Glutamatergic neuron (in vitro differentiated cells): ENCODE data around the gene ADCY4. TPM values are rescaled to one million over a fixed set of nuclear protein-coding genes. Genes with fewer than 3 reads are reported as not detected.

Experiments
- DNase-seq: peaks from one replicate; pipeline ENCODE4 v3.0.0; 2022
- H3K27ac Mint-ChIP-seq: one replicate; pipeline ENCODE4 v1.8.0; 2020; ENCODE audit warnings: mild to moderate bottlenecking, mixed read lengths, inconsistent platforms; ENCODE audit not compliant: unreplicated experiment
- H3K27me3 Mint-ChIP-seq: one replicate; pipeline ENCODE4 v1.8.0; 2020; ENCODE audit warnings: mild to moderate bottlenecking, moderate library complexity, mixed read lengths, inconsistent platforms; ENCODE audit not compliant: unreplicated experiment
- H3K36me3 Mint-ChIP-seq: one replicate; pipeline ENCODE4 v1.8.0; 2020; ENCODE audit warnings: mild to moderate bottlenecking, mixed read lengths, inconsistent platforms; ENCODE audit not compliant: unreplicated experiment
- H3K4me1 Mint-ChIP-seq: one replicate; pipeline ENCODE4 v1.8.0; 2020; ENCODE audit warnings: mild to moderate bottlenecking, low read depth, mixed read lengths, inconsistent platforms; ENCODE audit not compliant: unreplicated experiment
- H3K4me3 Mint-ChIP-seq: one replicate; pipeline ENCODE4 v1.8.0; 2020; ENCODE audit warnings: mild to moderate bottlenecking, mixed read lengths, inconsistent platforms; ENCODE audit not compliant: unreplicated experiment
- H3K9me3 Mint-ChIP-seq: one replicate; pipeline ENCODE4 v1.8.0; 2020; ENCODE audit warnings: mild to moderate bottlenecking, moderate library complexity, mixed read lengths, inconsistent platforms; ENCODE audit not compliant: unreplicated experiment
- total RNA-seq: library from RNA; stranded (reverse); fragmentation: NEBNext Ultra II Directional; extraction: Animal tissue kit (Norgen Biotek cat#: 25700); gene quantifications from one replicate; pipeline ENCODE4 v1.2.1, GENCODE V29; 2021; ENCODE audit not compliant: unreplicated experiment
- TF ChIP-seq, protein P1 (sequence below): fragments of 200-600 bp; sonication (generic); IDR thresholded peaks from one replicate; pipeline ENCODE4 v1.5.0; 2021; ENCODE audit not compliant: partially characterized antibody, unreplicated experiment

The ADCY4 gene
- total RNA-seq, 1 donor from 2014 or later: not detected

DNA sequence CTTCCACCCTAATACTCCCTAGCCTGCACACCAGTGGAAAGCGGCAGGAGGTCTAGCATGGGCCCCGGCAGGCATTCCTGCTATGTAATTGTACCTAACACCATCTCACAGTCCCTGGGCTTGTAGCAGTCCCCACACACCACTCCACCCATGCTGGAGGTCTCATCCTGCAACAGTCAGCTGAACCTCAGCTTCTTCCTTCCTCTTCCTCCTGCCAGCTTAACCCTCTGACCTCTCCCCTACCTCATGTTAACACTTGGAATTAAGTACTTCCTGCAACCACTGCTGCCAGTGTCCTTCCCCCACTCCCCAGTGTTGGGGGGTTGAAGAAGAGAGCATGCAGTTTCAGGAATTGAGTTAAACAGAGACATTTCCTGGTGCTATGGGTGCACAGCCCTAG is 7.6 kb downstream of the ADCY4 start:
- Mint-ChIP-seq H3K9me3 (peaks cover 7% of the 10 kb centered on the region), H3K27ac (no peak overlapping the region), H3K36me3 (peaks cover 3% of the 10 kb centered on the region), H3K27me3 (peaks cover 16% of the 10 kb centered on the region), H3K4me3 (no peak overlapping the region), H3K4me1 (peaks cover 4% of the 10 kb centered on the region)
- DNase-seq: no peak
- TF ChIP-seq, protein P1, sequence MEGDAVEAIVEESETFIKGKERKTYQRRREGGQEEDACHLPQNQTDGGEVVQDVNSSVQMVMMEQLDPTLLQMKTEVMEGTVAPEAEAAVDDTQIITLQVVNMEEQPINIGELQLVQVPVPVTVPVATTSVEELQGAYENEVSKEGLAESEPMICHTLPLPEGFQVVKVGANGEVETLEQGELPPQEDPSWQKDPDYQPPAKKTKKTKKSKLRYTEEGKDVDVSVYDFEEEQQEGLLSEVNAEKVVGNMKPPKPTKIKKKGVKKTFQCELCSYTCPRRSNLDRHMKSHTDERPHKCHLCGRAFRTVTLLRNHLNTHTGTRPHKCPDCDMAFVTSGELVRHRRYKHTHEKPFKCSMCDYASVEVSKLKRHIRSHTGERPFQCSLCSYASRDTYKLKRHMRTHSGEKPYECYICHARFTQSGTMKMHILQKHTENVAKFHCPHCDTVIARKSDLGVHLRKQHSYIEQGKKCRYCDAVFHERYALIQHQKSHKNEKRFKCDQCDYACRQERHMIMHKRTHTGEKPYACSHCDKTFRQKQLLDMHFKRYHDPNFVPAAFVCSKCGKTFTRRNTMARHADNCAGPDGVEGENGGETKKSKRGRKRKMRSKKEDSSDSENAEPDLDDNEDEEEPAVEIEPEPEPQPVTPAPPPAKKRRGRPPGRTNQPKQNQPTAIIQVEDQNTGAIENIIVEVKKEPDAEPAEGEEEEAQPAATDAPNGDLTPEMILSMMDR: no peak

DNA sequence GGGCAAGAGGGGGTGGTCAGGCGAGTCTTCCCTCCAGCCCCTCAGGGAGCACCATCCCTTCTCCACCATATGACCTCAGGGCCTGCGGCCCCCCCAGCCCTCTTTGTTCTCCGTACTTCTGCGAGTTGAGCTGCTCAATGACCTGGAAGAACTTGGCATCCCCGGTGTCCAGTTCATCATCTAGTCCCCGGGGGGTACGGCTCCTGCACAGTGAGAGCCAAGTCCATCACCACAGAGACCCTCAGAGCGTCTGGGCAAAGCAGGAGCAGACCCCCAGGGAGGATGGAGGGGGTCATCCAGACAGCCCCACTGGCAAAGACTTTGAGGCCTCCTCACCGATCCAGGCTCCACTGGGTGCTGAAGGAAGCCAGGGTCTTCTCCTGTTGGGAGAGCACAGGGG is 8.9 kb downstream of the ADCY4 start:
- no peak overlapping the region for H3K27ac Mint-ChIP-seq
- peaks cover 10% of the 10 kb centered on the region for H3K27me3 Mint-ChIP-seq
- H3K4me3 Mint-ChIP-seq: no peak overlapping the region

DNA sequence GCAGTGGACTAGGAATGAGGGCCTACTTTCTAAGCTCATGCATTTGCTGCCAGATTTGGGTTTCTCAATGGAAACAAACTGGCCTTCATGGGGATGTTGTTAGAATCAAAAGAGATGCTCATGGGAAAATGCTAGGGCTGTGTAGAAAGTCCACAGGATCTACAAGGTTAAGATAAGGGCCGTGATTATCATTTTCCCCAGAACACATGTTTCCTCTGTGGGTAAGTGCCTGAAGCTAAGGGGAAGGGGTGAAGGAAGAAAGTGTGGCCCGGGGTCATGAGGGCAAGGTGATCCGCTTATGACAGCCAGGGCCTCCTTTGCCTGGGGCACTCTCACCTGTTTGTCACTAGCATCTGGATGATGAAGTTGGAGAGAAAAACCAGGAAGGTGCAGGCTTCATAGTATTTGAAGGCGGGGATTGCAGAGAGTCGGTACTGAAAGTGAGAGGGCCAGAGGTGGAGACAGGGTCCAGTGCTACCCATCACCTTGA is 9.8 kb downstream of the ADCY4 start:
- H3K4me3 Mint-ChIP-seq: no peak overlapping the region

More for the DNA sequence above, 8.9 kb downstream of the ADCY4 start:
- Mint-ChIP-seq H3K9me3 (peaks cover 3% of the 10 kb centered on the region), H3K4me1 (no peaks in the 10 kb centered on the region), H3K36me3 (no peaks in the 10 kb centered on the region)
- DNase-seq: no peak
- TF ChIP-seq, protein P1: no peak

DNA sequence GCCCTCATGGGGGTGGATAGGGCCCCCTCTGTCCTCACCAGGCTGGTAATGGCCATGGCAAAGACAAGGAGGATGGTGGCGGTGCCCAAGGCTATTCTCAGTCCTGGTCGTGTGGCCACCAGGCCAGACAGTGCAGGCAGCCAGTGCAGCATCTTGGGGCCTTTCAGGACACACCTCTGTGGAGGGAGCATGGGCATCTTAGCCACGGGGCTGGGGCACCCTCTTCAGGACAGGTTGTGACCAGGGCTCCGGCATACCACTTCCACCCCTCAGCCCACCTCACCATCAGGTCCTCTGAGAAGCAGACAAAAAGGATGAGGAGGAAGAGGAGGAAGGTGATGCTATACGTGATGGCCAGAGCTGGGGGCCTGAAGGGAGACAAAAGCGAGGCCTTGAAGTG is 10.8 kb downstream of the ADCY4 start:
- DNase-seq: no peak
- H3K36me3 Mint-ChIP-seq: no peaks in the 10 kb centered on the region

More for the DNA sequence above, 9.8 kb downstream of the ADCY4 start:
- Mint-ChIP-seq H3K9me3 (no peaks in the 10 kb centered on the region), H3K4me1 (no peaks in the 10 kb centered on the region), H3K36me3 (no peaks in the 10 kb centered on the region), H3K27me3 (peaks cover 5% of the 10 kb centered on the region), H3K27ac (peak overlapping the region; percentile 28)
- TF ChIP-seq, protein P1: no peak
- DNase-seq: no peak

DNA sequence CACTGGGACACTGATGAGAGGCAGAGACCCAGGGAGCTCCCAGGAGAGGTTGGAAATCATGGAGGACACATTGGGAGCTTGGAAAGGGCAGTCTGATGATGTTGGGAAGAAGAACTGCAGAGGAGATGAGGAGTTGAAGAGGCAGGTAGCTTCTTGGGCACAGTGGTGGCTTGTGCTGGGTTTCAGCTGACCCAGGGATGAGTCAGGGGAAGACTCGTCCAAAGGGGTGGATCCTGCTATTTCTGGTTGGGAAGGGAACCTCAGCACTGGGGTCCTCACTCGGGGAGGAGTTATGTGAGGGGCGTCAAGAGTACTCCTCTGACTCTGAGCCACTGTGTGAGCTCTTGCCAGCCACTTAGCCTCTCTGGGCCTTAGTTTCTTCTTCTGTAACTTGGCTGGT is 11.5 kb downstream of the ADCY4 start:
- no peak overlapping the region for H3K4me3 Mint-ChIP-seq
- H3K27me3 Mint-ChIP-seq: peaks cover 10% of the 10 kb centered on the region
- no peak for DNase-seq
- H3K27ac Mint-ChIP-seq: no peak overlapping the region
- no peaks in the 10 kb centered on the region for H3K36me3 Mint-ChIP-seq
- TF ChIP-seq, protein P1: no peak
- H3K4me1 Mint-ChIP-seq: no peaks in the 10 kb centered on the region
- peaks cover 2% of the 10 kb centered on the region for H3K9me3 Mint-ChIP-seq

More for the DNA sequence above, 10.8 kb downstream of the ADCY4 start:
- TF ChIP-seq, protein P1: no peak
- Mint-ChIP-seq H3K4me3 (no peak overlapping the region), H3K27me3 (peaks cover 8% of the 10 kb centered on the region), H3K4me1 (no peaks in the 10 kb centered on the region), H3K27ac (no peak overlapping the region), H3K9me3 (no peaks in the 10 kb centered on the region)
